Upper lobe of left lung (tissue), 6 donors: Measurements from ENCODE around the gene VN1R2. TPM values are rescaled to one million over a fixed set of nuclear protein-coding genes. Genes with fewer than 3 reads are reported as not detected.
A peak's percentile ranks its signal among the peaks of the same experiment; 100 is the strongest.
"Not testable (repeated sequence)": the region's sequence is repeated elsewhere in the genome, so short reads cannot be mapped to it uniquely, and the experiment has no call there.

Experiments
- ATAC-seq, 2 donors: fragments of 200-7000 bp; cut with Tn5 transposase; one replicate each; pipeline ENCODE4 v1.9.1; 2022; ENCODE audit warnings: mild to moderate bottlenecking in 2 of 2, moderate library complexity in 2 of 2; ENCODE audit not compliant: low FRiP score in 2 of 2
- DNase-seq, 2 donors: peaks; one replicate each; pipeline ENCODE4 v3.0.0-alpha.2; 2019 to 2020
- H3K27ac ChIP-seq, 4 donors: fragments of 200-600 bp; sonication (generic); one replicate each; pipeline ENCODE4 v1.5.1; 2016 to 2019
- H3K27me3 ChIP-seq, 4 donors: fragments of 200-600 bp; sonication (generic); one replicate each; pipeline ENCODE4 v1.5.1; 2017 to 2019
- H3K36me3 ChIP-seq, 4 donors: fragments of 200-600 bp; sonication (generic); one replicate each; pipeline ENCODE4 v1.5.1; 2016 to 2019
- H3K4me1 ChIP-seq, 4 donors: fragments of 200-600 bp; sonication (generic); one replicate each; pipeline ENCODE4 v1.5.1; 2018 to 2019
- H3K4me3 ChIP-seq, 4 donors: fragments of 200-600 bp; sonication (generic); one replicate each; pipeline ENCODE4 v1.5.1; 2017 to 2019; ENCODE audit warnings: mild to moderate bottlenecking in 2 of 4, moderate library complexity in 1 of 4
- H3K9me3 ChIP-seq, 4 donors: fragments of 200-600 bp; sonication (generic); one replicate each; pipeline ENCODE4 v1.5.1; 2018 to 2019
- CTCF ChIP-seq, 6 experiments: fragments of 450-650 bp in 4 of 6; fragments of 200-600 bp in 2 of 6; sonication (generic) in 2 of 6; IDR thresholded peaks; one replicate each; pipeline ENCODE4 v1.5.1; 2016 to 2019; ENCODE audit warnings: antibody characterized with exemption in 6 of 6
- EP300 ChIP-seq, 4 donors: sonication (generic); formaldehyde crosslinking; IDR thresholded peaks; one replicate each; pipeline ENCODE4 v1.5.1; 2017; ENCODE audit warnings: antibody characterized with exemption in 4 of 4, control low read depth in 2 of 4
- POLR2A ChIP-seq, 4 donors: fragments of 450-650 bp; IDR thresholded peaks; one replicate each; pipeline ENCODE4 v1.5.1; 2016 to 2017; ENCODE audit warnings: antibody characterized with exemption in 4 of 4, mild to moderate bottlenecking in 2 of 4
- POLR2AphosphoS5 ChIP-seq, 2 donors: sonication (generic); formaldehyde crosslinking; IDR thresholded peaks; one replicate each; pipeline ENCODE4 v1.5.1; 2017; ENCODE audit warnings: antibody characterized with exemption in 2 of 2
- WGBS, 2 donors: methylation state at CpG; one replicate each; pipeline ENCODE4 v1.1.5; 2017 to 2018; 5-methylcytosine and 5-hydroxymethylcytosine counted together
- total RNA-seq, 6 donors: library from RNA; depleted of rRNA in 4 of 6; stranded (reverse); fragments of >200 nt in 4 of 6; gene quantifications; one replicate each; pipeline versions ENCODE4 v1.1.0 to v1.2.1, GENCODE V29; 2016 to 2021
- donor health status: DM: no; HTN: no; CAD: no; lungs with moderate emphysema.
- donor health status: DM: no; HTN: yes; CAD: no; lungs with severe emphysema.

Gene VN1R2
- total RNA-seq, 6 donors from 2014 or later, result not detected

- Histone ChIP-seq H3K27ac (no peak overlapping the region), H3K4me3 (no peak overlapping the region), H3K36me3 (no peaks in the 10 kb centered on the region), H3K4me1 (no peaks in the 10 kb centered on the region), H3K9me3 (peaks cover 0 to 5% (median 0%) of the 10 kb centered on the region in 4 donors), H3K27me3 (no peaks in the 10 kb centered on the region)
- no peak for ATAC-seq
- DNase-seq, result no peak
- no peak for TF ChIP-seq CTCF (IDR thresholded peaks at IDR 0.05)
- TF ChIP-seq EP300 (IDR thresholded peaks at IDR 0.05), result no peak
- TF ChIP-seq POLR2AphosphoS5 (IDR thresholded peaks at IDR 0.05), result no peak
- no peak for TF ChIP-seq POLR2A (IDR thresholded peaks at IDR 0.05)
- WGBS, 2 donors, result 87 to 90% methylated on average over 2 of the region's 2 CpGs
Observed at GRCh38 chr19:53275480-53275879, 17.4 kb downstream of the VN1R2 start.

- H3K9me3 ChIP-seq, H3K4me1 ChIP-seq, H3K4me3 ChIP-seq, H3K27ac ChIP-seq, ATAC-seq, DNase-seq, H3K27me3 ChIP-seq, H3K36me3 ChIP-seq: not testable (repeated sequence)
- 66% methylated on average over 4 of the region's 8 CpGs; no CpG with 5 or more reads in 1 of the 2 donors for WGBS, 2 donors
Observed at GRCh38 chr19:53281947-53282346, 23.9 kb downstream of the VN1R2 start.

- Histone ChIP-seq H3K36me3 (no peaks in the 10 kb centered on the region), H3K9me3 (no peaks in the 10 kb centered on the region), H3K27ac (no peak overlapping the region), H3K4me1 (no peaks in the 10 kb centered on the region), H3K27me3 (no peaks in the 10 kb centered on the region), H3K4me3 (no peak overlapping the region)
- 58 to 62% methylated on average over 4 of the region's 4 CpGs for WGBS, 2 donors
- ATAC-seq, result no peak
- DNase-seq, result no peak
- no peak for TF ChIP-seq POLR2AphosphoS5 (IDR thresholded peaks at IDR 0.05)
- TF ChIP-seq CTCF (IDR thresholded peaks at IDR 0.05), result no peak
- no peak for TF ChIP-seq EP300 (IDR thresholded peaks at IDR 0.05)
- TF ChIP-seq POLR2A (IDR thresholded peaks at IDR 0.05), result no peak
Observed at GRCh38 chr19:53285087-53285486, 27.0 kb downstream of the VN1R2 start.

DNA sequence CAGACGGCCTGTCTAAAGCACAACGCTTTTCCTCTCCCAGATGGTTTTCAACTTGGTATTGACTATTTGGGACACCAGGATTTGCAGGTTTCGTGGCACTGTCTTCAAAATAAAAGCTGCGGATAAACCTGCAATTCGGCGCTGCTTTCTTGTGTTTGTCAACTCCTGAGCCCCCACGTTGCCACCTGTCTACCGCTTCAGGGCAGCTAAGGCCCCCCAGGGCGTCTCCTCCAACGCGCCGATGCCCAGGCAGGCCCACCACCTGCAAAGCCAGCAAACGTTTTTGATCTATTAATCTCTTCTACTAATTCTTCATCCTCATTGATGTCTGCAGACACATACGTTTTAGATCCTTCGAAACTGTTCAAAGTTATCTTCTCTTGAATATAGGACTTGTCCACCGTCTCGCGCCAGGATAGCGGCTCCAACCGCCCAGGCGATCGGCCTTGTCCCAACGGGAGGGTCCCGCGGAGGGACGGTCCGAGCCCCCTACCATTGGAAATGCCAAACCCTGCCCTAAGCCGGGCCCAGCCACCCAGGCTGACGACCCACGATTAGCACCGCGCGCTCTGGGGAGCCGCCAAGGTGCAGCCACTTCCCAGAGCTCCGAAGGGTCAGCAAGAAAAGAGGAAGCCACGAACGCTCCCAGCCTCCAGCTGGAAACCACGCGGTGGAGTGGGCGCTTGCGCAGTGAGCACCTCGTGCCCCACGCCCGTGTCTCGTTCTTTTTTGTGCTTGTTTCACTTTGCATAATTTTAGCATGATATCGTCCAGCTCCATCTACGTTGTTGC lies 32.9 kb downstream of the VN1R2 start:
- Histone ChIP-seq H3K4me3 (no peak overlapping the region), H3K27ac (no peak overlapping the region), H3K27me3 (no peaks in the 10 kb centered on the region), H3K36me3 (no peaks in the 10 kb centered on the region), H3K9me3 (peaks cover 10 to 36% (median 20%) of the 10 kb centered on the region in 4 donors), H3K4me1 (no peaks in the 10 kb centered on the region)
- DNase-seq (peak in 1 of 2 donors; percentile 70), ATAC-seq (no peak)
- 90 to 92% methylated on average over 47 of the region's 47 CpGs for WGBS, 2 donors
- TF ChIP-seq POLR2AphosphoS5 (IDR thresholded peaks at IDR 0.05) (no peak), EP300 (IDR thresholded peaks at IDR 0.05) (no peak), CTCF (IDR thresholded peaks at IDR 0.05) (no peak), POLR2A (IDR thresholded peaks at IDR 0.05) (no peak)

- H3K27me3 ChIP-seq, result no peaks in the 10 kb centered on the region
- peaks cover 10 to 46% (median 22%) of the 10 kb centered on the region in 4 donors for H3K9me3 ChIP-seq
- TF ChIP-seq EP300 (IDR thresholded peaks at IDR 0.05), result no peak
- TF ChIP-seq POLR2A (IDR thresholded peaks at IDR 0.05), result no peak
- WGBS, 2 donors, result 74 to 76% methylated on average over 7 of the region's 7 CpGs
- ATAC-seq (no peak), DNase-seq (no peak)
- no peaks in the 10 kb centered on the region for H3K4me1 ChIP-seq
- no peak overlapping the region for H3K4me3 ChIP-seq
- no peak overlapping the region for H3K27ac ChIP-seq
- no peaks in the 10 kb centered on the region for H3K36me3 ChIP-seq
Observed at GRCh38 chr19:53294786-53295441, 36.8 kb downstream of the VN1R2 start.

DNA sequence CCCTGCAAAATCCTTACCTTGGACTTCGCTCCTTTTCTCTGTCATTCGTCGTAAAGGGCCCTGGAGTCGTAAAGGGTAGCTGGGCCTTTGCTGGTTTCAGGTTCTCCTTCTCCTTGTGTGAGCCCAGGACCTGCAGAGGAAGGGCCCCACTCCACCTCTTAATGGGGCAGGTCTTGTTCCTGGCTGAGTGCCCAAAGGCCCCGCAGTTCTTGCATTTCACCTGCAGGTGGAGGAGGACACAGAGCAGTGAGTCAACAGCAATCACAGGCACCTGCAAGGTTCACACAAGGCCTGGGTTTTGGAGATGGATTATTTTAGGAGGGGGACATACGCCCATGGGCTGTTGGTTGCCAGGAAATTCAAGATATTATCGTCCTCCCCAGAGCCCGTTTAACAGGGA lies 43.2 kb downstream of the VN1R2 start:
- not testable (repeated sequence) for H3K9me3 ChIP-seq, ATAC-seq, H3K36me3 ChIP-seq, H3K4me3 ChIP-seq, H3K4me1 ChIP-seq, DNase-seq, H3K27ac ChIP-seq, H3K27me3 ChIP-seq
- no CpG with 5 or more reads among the region's 8 CpGs for WGBS, 2 donors
